Ramos (cell line): ENCODE data around the gene ASCC1.

Experiments used
- in situ Hi-C: fragments of 300-500 bp; cut with MboI; formaldehyde crosslinking; loops from one replicate; pipeline ENCODE4 v1.14.3; 2022; ENCODE audit warnings: low sequenced_read_pairs; ENCODE audit not compliant: unreplicated experiment

ASCC1 gene

DNA sequence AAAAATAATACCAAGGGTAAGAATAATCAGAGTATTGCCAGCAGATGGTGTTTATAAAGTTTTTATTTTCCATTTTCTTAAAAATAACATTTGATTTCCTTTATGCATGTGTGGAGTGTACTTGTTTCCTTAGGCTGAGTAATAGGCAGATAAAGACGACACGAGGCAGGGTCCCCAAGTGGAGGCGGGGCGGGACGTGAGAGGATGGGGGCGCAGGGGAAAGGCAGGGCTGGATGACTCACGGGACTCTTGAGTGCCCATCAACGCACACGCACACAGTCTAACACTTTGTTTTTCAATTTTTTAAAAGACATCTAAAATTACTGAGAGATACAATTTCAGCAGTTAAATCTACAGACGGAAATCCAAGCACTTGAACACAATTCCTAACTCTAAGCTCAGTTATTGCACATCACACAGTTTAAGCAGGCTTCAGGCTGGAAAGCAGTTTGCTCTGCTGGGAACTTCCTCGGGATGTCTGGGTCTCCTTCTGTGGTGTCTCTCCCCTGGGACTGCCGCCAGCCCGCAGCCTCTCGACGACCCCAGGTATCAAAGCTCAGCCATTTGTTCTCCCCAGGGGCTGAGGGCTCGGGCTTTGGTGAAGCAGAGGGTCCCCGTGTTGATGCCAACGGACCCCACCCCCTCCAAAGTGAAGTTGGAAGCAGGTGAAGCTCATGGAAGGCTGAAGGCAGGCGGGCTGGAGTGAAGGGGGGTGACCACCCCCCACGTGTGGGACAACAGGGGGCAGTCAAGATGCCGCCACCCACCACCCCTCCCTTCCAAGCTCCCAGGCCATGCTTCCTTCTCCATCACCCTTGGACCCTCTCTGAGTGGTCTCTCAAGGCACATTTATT lies 156.9 kb downstream of the ASCC1 start:
- in situ Hi-C loops, result no loop called here

GRCh38 chr10:72058347-72058898 lies 157.7 kb downstream of the ASCC1 start:
- in situ Hi-C loops, result no loop called here

- in situ Hi-C loops, result no loop called here
Observed at GRCh38 chr10:72056932-72057751, 158.9 kb downstream of the ASCC1 start.

DNA sequence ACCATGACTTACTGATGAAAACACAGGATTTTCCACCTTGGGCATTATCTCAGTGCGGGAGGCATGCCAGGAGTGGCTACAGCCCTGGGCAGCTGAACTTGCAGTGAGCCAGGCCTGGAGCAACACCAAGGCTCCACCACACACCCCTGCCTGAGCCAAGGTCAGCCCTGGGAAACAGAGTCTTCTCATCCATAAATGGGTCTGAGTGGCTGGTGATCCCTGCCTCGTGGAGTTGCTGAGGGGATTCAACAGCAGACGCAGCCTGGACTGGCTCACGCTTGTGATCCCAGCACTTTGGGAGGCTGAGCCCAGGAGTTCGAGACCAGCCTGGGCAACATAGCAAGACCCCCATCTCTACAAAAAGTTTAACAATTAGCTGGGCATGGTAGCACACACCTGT lies 160.0 kb downstream of the ASCC1 start:
- in situ Hi-C loops, result no loop called here

DNA sequence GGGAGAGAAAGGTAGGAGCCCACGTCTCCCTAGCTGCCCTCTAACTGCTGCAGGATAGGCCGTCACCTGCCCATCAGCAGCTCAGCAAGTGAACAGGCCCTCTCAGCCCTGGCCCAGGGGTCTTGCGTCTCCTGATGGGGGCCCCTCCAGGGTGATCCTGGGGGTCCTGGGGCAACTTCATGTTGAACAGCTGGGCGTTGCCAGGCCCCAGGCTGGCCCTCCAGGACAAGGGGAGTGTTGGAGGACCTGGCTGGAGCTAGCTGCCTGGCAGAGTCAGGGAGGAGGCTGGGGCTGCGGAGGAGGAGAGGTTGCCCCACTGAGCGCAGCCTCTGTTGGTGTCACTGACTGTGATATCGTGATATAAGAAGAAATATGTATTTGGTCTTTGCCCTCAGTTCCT lies 162.4 kb downstream of the ASCC1 start:
- in situ Hi-C loops, result no loop called here

DNA sequence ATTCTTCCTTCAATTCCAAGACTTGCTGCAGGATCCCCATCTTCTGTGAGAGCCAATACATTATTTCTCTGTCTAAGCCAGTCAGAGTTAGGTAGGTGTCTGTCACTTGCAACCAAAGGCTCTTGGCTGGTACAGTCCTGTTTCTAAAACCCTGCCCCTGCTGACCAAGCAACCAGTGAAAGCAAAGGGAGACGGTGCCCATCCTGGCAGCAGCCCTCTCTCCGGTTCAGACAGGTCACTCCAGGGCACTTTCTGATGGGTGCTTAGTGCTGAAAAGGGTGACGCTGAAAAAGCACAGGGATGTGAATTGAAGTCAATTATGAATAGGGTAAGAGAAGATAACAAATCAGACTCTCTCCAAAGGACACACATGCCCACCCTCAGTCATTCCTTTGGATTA lies 165.2 kb downstream of the ASCC1 start:
- in situ Hi-C loops, result no loop called here

DNA sequence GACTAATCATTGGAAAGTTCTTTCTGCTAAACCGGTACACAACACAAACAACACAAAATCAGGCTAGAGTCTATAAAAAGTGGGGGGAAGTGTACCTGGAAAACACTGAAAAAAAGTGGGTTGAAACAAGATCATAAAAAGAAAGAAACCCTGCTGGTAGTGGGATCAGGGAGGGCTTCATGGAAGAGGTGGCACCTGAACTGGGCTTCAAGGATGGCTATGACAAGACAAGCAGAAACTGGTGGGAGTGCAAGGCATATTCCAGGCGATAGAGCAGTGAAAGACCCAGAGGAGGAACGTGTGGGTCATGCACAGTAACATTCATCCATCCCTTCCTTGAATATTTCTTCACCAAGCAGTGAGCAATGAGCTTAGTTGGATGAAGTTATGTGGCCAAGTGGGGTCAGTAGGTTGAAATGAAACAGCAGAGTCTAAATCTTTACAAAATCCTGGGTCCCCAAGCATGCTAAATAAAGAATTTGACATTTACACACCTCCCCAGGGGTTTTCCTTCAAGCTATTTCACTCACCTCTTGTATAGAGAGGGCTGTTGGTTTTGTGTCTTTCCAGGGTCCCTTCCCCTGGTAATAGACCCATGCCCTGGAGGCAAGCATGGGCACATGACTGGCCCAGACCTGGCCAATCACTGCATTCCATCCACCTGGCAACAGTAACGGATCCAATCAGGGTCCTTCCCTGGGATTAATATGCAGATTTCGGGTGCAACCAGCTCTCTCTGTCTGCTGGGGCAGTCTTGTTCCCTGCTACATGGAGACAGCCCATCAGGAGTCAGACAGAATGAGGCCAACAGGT lies 165.9 kb downstream of the ASCC1 start:
- in situ Hi-C loops, result loop anchor here (5.0 kb wide), 1 partner anchor 287 kb away; no protein-coding TSS in a partner anchor

- in situ Hi-C loops, result loop anchor here (5.0 kb wide), 1 partner anchor 288 kb away; no protein-coding TSS in a partner anchor
Observed at GRCh38 chr10:72049472-72049871, 166.6 kb downstream of the ASCC1 start.

- in situ Hi-C loops, result loop anchor here (5.0 kb wide), 1 partner anchor 289 kb away; no protein-coding TSS in a partner anchor
Observed at GRCh38 chr10:72048450-72049124, 167.5 kb downstream of the ASCC1 start.
